Osteocyte (in vitro differentiated cells): ENCODE measurements around the gene C17orf58. TPM values are rescaled to one million over a fixed set of nuclear protein-coding genes. Genes with fewer than 3 reads are reported as not detected.
"Not testable (repeated sequence)": the region's sequence is repeated elsewhere in the genome, so short reads cannot be mapped to it uniquely, and the experiment has no call there.

Source experiments
- DNase-seq: peaks from one replicate; pipeline ENCODE4 v3.0.0; 2021; ENCODE audit warnings: mixed read lengths; ENCODE audit not compliant: unreplicated experiment; ENCODE audit errors: extremely low spot score
- H3K27ac Mint-ChIP-seq: one replicate; pipeline ENCODE4 v1.8.0; 2021; ENCODE audit warnings: mild to moderate bottlenecking, mixed read lengths; ENCODE audit not compliant: unreplicated experiment
- H3K27me3 Mint-ChIP-seq: one replicate; pipeline ENCODE4 v1.8.0; 2021; ENCODE audit warnings: mixed read lengths; ENCODE audit not compliant: unreplicated experiment
- H3K36me3 Mint-ChIP-seq: one replicate; pipeline ENCODE4 v1.8.0; 2021; ENCODE audit warnings: mixed read lengths; ENCODE audit not compliant: unreplicated experiment
- H3K4me1 Mint-ChIP-seq: one replicate; pipeline ENCODE4 v1.8.0; 2021; ENCODE audit warnings: mixed read lengths; ENCODE audit not compliant: unreplicated experiment
- H3K4me3 Mint-ChIP-seq: one replicate; pipeline ENCODE4 v1.8.0; 2021; ENCODE audit warnings: mild to moderate bottlenecking, moderate library complexity, mixed read lengths; ENCODE audit not compliant: unreplicated experiment
- H3K9me3 Mint-ChIP-seq: one replicate; pipeline ENCODE4 v1.8.0; 2021; ENCODE audit warnings: mixed read lengths; ENCODE audit not compliant: unreplicated experiment
- total RNA-seq: library from RNA; stranded (reverse); gene quantifications from 2 replicates; pipeline ENCODE4 v1.2.1, GENCODE V29; 2021
- TF ChIP-seq, protein P1 (sequence below): fragments of 200-600 bp; sonication (generic); IDR thresholded peaks from 2 replicates; pipeline ENCODE4 v1.5.0; 2021; ENCODE audit warnings: antibody characterized with exemption, mild to moderate bottlenecking, moderate library complexity

Gene C17orf58
- total RNA-seq, 1 donor from 2014 or later = 12.2 TPM

- Mint-ChIP-seq H3K27me3 (no peaks in the 10 kb centered on the region), H3K9me3 (no peaks in the 10 kb centered on the region), H3K4me3 (no peak overlapping the region), H3K4me1 (peaks cover 10% of the 10 kb centered on the region), H3K27ac (no peak overlapping the region), H3K36me3 (peaks cover 32% of the 10 kb centered on the region)
- TF ChIP-seq, protein P1, sequence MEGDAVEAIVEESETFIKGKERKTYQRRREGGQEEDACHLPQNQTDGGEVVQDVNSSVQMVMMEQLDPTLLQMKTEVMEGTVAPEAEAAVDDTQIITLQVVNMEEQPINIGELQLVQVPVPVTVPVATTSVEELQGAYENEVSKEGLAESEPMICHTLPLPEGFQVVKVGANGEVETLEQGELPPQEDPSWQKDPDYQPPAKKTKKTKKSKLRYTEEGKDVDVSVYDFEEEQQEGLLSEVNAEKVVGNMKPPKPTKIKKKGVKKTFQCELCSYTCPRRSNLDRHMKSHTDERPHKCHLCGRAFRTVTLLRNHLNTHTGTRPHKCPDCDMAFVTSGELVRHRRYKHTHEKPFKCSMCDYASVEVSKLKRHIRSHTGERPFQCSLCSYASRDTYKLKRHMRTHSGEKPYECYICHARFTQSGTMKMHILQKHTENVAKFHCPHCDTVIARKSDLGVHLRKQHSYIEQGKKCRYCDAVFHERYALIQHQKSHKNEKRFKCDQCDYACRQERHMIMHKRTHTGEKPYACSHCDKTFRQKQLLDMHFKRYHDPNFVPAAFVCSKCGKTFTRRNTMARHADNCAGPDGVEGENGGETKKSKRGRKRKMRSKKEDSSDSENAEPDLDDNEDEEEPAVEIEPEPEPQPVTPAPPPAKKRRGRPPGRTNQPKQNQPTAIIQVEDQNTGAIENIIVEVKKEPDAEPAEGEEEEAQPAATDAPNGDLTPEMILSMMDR = no peak
- DNase-seq = no peak
These were observed 22.1 kb downstream of the C17orf58 start for GRCh38 chr17:67974185-67974584.

GRCh38 chr17:67970783-67971182 is 25.5 kb downstream of the C17orf58 start:
- H3K27ac Mint-ChIP-seq = no peak overlapping the region
- DNase-seq = no peak
- no peaks in the 10 kb centered on the region for H3K27me3 Mint-ChIP-seq
- TF ChIP-seq, protein P1 = no peak
- H3K36me3 Mint-ChIP-seq = peaks cover 37% of the 10 kb centered on the region
- H3K9me3 Mint-ChIP-seq = no peaks in the 10 kb centered on the region
- no peak overlapping the region for H3K4me3 Mint-ChIP-seq
- no peaks in the 10 kb centered on the region for H3K4me1 Mint-ChIP-seq

GRCh38 chr17:67963145-67963572 is 33.1 kb downstream of the C17orf58 start:
- not testable (repeated sequence) for H3K4me1 Mint-ChIP-seq, H3K27me3 Mint-ChIP-seq, H3K9me3 Mint-ChIP-seq, DNase-seq, H3K4me3 Mint-ChIP-seq
- peaks cover 47% of the 10 kb centered on the region for H3K36me3 Mint-ChIP-seq
- TF ChIP-seq, protein P1 = peak; percentile 72
- H3K27ac Mint-ChIP-seq = peak overlapping the region; percentile 42

DNA sequence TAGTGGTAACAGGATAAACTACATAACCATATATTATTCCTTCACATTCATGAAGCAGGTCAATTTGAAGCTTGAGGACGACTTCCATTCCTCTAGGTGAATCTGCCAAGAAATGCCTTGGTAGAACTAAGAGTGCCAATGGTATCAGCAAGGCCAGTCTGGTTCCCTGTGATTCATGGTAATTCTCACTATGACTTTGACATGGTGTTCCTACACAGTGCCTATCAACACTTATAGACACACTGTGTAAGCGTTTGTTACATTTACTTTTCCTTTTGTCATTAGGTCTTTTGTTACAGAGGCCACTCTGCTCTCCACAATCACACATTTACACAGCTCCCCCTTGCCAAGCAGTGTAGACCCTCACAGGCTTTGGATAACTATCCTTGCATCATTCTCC is 34.1 kb downstream of the C17orf58 start:
- H3K27me3 Mint-ChIP-seq, H3K4me3 Mint-ChIP-seq, DNase-seq, H3K9me3 Mint-ChIP-seq, H3K4me1 Mint-ChIP-seq: not testable (repeated sequence)
- peak overlapping the region; percentile 48 for H3K27ac Mint-ChIP-seq
- H3K36me3 Mint-ChIP-seq = peaks cover 39% of the 10 kb centered on the region

DNA sequence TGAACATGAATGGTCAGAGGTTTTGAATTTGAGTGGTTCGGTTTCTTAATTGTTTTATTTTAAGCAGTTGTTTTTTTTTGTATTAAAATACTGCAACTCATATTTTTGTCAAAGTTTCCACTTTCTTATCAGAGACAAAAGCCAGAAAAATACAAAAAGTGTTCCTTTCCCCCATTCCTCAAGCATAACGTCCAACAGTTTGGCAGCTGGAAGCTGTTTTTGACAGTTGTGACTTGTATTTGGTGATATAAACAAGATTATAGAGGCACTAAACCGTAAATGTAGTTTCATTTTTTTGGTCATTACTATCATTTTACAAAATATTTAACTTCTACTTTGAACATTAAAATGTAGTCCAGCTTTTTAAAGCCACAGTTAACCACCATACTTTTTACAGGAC is 36.0 kb downstream of the C17orf58 start:
- H3K27me3 Mint-ChIP-seq, H3K27ac Mint-ChIP-seq, DNase-seq, H3K4me1 Mint-ChIP-seq, H3K9me3 Mint-ChIP-seq, H3K4me3 Mint-ChIP-seq: not testable (repeated sequence)
- H3K36me3 Mint-ChIP-seq = peaks cover 30% of the 10 kb centered on the region

DNA sequence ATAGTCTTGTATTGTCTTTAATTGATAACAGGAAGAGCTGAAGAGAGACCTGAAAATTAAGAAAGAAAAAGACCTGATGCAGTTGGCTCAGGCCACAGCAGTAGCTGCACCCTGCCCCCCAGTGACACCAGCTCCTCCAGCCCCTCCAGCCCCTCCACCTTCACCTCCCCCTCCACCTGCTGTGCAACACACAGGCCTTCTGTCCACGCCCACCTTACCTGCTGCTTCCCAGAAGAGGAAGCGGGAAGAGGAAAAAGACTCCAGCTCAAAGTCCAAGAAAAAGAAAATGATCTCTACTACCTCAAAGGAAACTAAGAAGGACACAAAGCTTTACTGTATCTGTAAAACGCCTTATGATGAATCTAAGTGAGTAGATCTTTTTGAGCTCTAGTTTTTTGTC is 36.8 kb downstream of the C17orf58 start:
- Mint-ChIP-seq H3K4me1 (peaks cover 3% of the 10 kb centered on the region), H3K4me3 (no peak overlapping the region), H3K27me3 (no peaks in the 10 kb centered on the region), H3K27ac (no peak overlapping the region), H3K36me3 (peaks cover 27% of the 10 kb centered on the region), H3K9me3 (no peaks in the 10 kb centered on the region)
- TF ChIP-seq, protein P1 = no peak
- no peak for DNase-seq
